VCaP (cell line): ENCODE data around the gene FHIT.

Experiments
- H3K27ac ChIP-seq: fragments of 450-650 bp; 2 replicates; pipeline ENCODE4 v1.5.1; 2017
- CTCF ChIP-seq: fragments of 450-650 bp; conservative IDR thresholded peaks from 2 replicates; pipeline ENCODE4 v1.5.1; 2017; ENCODE audit warnings: mild to moderate bottlenecking, moderate library complexity

Gene FHIT

GRCh38 chr3:60274098-60274497, 977.2 kb downstream of the FHIT start:
- TF ChIP-seq CTCF = no peak
- no peak overlapping the region for H3K27ac ChIP-seq

GRCh38 chr3:60269829-60270266, 981.4 kb downstream of the FHIT start:
- no peak for TF ChIP-seq CTCF
- H3K27ac ChIP-seq = no peak overlapping the region

GRCh38 chr3:60269377-60269776, 981.9 kb downstream of the FHIT start:
- H3K27ac ChIP-seq = no peak overlapping the region
- no peak for TF ChIP-seq CTCF

GRCh38 chr3:60268123-60268522, 983.1 kb downstream of the FHIT start:
- TF ChIP-seq CTCF = no peak
- no peak overlapping the region for H3K27ac ChIP-seq

- no peak overlapping the region for H3K27ac ChIP-seq
- no peak for TF ChIP-seq CTCF
These were observed 984.8 kb downstream of the FHIT start for GRCh38 chr3:60266444-60266843.

GRCh38 chr3:60263191-60263590, 988.1 kb downstream of the FHIT start:
- H3K27ac ChIP-seq = no peak overlapping the region
- TF ChIP-seq CTCF = no peak

GRCh38 chr3:60262546-60262945, 988.7 kb downstream of the FHIT start:
- H3K27ac ChIP-seq = no peak overlapping the region
- TF ChIP-seq CTCF = no peak

- H3K27ac ChIP-seq = no peak overlapping the region
- TF ChIP-seq CTCF = no peak
These were observed 990.7 kb downstream of the FHIT start for GRCh38 chr3:60260546-60260945.
